NCI-H1105 treated with DMSO at 0.1 percent for 48 hours (cell line): ENCODE results near the gene VAV2.
A peak's percentile ranks its signal among the peaks of the same experiment; 100 is the strongest.

ENCODE experiments used
- DNase-seq: peaks from one replicate; lab custom pipeline; 2025; lab: John Stamatoyannopoulos, UW

Gene VAV2

GRCh38 chr9:133739408-133740280 is 252.5 kb downstream of the VAV2 start:
- DNase-seq = no peak

GRCh38 chr9:133738640-133739225 is 253.4 kb downstream of the VAV2 start:
- DNase-seq = no peak

- peak; percentile 57 for DNase-seq
Observed at GRCh38 chr9:133737774-133738639, 254.1 kb downstream of the VAV2 start, which contains the start of gene SARDH. Gene SARDH, minus strand, starts transcription at chr9:133738352. Its CDS starts 4,179 bp downstream, at chr9:133734173.

GRCh38 chr9:133737071-133737773 is 254.9 kb downstream of the VAV2 start:
- peak; percentile 91 for DNase-seq

GRCh38 chr9:133735931-133736330 is 256.2 kb downstream of the VAV2 start:
- no peak for DNase-seq

GRCh38 chr9:133735415-133735775 is 256.7 kb downstream of the VAV2 start:
- DNase-seq = no peak

GRCh38 chr9:133734590-133735414 is 257.3 kb downstream of the VAV2 start:
- no peak for DNase-seq

GRCh38 chr9:133733796-133734533 is 258.2 kb downstream of the VAV2 start:
- DNase-seq = no peak

- DNase-seq = no peak
Observed at GRCh38 chr9:133733421-133733795, 258.7 kb downstream of the VAV2 start.

- DNase-seq = no peak
Observed at GRCh38 chr9:133732639-133733408, 259.3 kb downstream of the VAV2 start.

- peak; percentile 20 for DNase-seq
Observed at GRCh38 chr9:133731876-133732638, 260.1 kb downstream of the VAV2 start.

- DNase-seq = no peak
Observed at GRCh38 chr9:133730994-133731715, 261.0 kb downstream of the VAV2 start.

- no peak for DNase-seq
Observed at GRCh38 chr9:133729617-133730281, 262.4 kb downstream of the VAV2 start.

- no peak for DNase-seq
Observed at GRCh38 chr9:133728856-133729616, 263.1 kb downstream of the VAV2 start.

GRCh38 chr9:133727876-133728441 is 264.2 kb downstream of the VAV2 start:
- no peak for DNase-seq

- DNase-seq = no peak
Observed at GRCh38 chr9:133727277-133727875, 264.7 kb downstream of the VAV2 start.
